HG03354 (cell line): Measurements from ENCODE around the gene CTSH.
A peak's percentile ranks its signal among the peaks of the same experiment; 100 is the strongest.
"Not testable (repeated sequence)": the region's sequence is repeated elsewhere in the genome, so short reads cannot be mapped to it uniquely, and the experiment has no call there.

ENCODE experiments used
- ATAC-seq: cut with Tn5 transposase; IDR thresholded peaks from one replicate; pipeline ENCODE4 v1.9.1; 2021; ENCODE audit warnings: mild to moderate bottlenecking; ENCODE audit not compliant: unreplicated experiment, poor library complexity, severe bottlenecking

The CTSH gene

DNA sequence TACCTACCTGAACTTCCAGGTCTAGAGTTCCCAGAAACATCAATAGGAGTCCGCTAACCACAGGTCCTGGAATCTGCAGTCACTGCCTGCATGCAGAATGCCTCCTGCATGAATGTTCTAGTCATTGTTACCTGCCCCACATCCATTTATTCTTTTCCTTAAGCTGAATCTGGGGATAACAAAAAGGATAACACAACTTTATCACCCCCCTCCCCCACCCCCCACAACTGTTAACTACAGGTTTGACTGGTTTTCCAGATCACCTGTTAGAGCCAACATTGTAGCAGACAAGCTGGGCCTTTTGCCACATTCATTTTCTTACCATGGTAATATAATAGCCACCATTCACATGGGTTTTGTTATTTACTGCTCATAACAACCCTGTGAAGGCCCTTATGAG lies 4.6 kb upstream of the CTSH start:
- no peak for ATAC-seq

- no peak for ATAC-seq
These were observed 2.7 kb upstream of the CTSH start for GRCh38 chr15:78947506-78947905.

- ATAC-seq, result no peak
These were observed 1.6 kb upstream of the CTSH start for GRCh38 chr15:78946493-78946892.

- peak; percentile 36 for ATAC-seq
These were observed 632 bp downstream of the CTSH start for GRCh38 chr15:78944202-78944625.

DNA sequence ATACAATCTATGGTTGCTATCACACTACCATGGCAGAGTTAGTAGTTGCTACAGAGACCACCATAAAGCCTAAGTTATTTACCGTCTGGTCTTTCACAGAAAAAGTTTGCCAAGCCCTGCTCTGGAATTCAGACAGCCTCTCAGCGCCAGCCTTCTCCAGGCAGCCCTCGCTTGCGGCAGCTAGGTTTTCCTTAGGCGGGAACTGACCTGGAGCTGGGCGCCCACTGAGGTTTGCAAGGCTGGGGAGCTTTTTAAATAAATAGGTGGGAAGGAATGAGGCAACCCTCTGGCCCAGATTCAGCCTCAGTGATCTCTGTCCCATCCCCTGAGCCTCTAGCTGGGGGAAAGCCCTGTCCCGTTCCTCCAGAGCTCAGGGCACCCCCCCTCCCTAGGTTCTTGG lies 1.2 kb downstream of the CTSH start:
- peak; percentile 3 for ATAC-seq

- ATAC-seq, result no peak
These were observed 2.1 kb downstream of the CTSH start for GRCh38 chr15:78942741-78943140.

DNA sequence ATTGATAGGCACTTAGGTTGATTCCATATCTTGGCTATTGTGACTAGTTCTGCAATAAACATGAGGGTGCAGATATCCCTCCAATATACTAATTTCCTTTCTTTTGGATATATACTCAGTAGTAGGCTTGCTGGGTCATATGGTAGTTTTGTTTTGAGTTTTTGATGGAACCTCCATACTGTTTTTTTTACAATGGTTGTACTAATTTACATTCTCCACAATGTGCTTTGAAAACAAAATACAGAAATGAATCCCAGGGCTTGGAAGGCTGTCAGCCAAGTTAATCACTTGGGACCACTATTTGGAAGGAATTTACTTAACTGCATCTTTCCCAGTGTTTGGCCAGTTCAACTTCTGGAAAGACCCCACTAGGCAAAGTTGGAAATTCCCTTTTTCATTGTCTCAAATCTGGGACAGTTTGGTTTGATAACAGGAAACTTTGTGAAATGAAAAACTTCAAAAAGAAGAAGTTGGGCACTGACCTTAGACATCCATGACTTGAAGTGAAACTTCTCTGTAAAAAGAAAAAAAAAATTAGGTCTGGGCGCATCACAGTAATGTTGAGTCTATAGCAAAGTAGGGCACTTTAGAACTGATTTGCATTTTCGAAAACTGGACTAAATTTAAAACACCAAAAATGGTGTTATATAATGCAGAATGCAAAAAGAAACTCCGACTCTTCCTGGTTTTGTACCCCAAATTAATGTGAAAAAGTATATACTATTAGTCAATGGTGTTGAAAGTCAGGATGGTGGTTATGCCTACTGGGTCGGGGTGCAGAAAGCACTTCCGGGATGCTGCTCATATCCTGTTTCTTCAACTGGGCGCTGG lies 6.0 kb downstream of the CTSH start:
- peak; percentile 60 for ATAC-seq

DNA sequence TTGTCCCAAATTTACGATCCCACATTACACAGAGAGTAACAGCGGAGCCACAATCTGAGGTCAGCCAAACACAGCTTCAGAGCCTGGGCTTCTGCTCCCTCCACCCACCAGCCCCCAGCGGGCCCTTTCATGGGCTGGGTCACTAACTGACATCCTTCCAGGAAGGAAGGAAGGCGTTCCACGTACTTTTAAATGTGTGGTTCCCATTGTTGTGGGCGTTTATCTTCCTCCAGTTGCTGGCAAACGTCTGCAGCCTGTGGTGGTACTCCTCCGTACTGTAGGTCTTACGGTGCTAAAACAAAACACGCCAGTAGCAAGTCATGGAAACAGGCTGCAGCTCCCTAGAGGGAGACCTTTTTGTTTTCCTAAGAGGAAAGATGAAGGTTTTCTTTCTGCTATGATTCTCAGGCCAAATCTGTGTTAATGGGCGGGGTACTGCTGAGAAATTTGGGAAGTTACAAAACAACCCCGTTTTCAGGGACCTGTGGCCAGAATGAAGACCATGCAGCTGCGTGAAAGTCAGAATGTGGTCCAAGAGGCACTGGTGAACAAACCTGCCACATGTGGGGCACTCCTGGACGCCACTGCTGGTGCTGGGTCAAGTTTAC lies 7.6 kb downstream of the CTSH start:
- no peak for ATAC-seq

- ATAC-seq, result no peak
These were observed 10.2 kb downstream of the CTSH start for GRCh38 chr15:78934655-78935023.

DNA sequence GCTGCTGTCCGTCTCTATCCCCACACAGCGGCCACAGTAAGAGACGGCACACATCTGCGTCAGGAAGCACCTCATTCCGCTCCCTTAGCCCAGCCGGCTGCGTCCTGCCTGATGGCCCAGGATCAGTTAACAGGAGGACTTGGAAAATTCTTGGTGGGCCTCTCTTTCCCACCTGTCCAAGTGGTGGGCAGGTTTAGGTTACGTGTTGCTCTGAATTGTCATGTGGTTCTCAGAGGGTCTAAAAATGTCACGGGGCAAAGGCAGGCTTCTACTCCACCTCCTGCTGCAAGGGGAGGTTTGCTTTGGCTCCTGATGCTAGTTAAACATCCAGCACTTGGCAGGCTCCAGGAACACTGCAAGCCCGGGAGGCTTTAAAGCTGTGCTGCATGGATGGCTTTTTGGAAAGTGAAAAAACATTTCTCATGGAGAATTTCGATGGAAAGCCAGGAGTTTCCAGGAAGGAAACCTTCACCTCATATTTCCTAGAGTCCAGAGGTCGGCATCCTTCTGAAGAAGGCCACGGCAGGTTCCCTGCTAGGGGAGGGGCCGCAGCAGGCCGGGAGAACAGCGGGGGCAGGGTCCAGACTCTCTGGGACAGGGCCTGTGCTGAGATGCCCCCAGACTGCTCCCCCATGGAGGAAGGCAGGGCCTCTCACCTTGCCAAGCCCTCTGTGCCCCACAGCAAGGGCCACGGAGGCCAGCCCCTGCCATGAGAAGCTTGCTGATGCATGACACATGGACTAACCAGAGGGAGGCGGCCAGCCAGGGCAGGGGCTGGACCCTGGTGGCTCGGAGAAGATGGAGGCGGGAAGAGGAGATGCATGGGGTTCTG lies 10.8 kb downstream of the CTSH start:
- no peak for ATAC-seq

DNA sequence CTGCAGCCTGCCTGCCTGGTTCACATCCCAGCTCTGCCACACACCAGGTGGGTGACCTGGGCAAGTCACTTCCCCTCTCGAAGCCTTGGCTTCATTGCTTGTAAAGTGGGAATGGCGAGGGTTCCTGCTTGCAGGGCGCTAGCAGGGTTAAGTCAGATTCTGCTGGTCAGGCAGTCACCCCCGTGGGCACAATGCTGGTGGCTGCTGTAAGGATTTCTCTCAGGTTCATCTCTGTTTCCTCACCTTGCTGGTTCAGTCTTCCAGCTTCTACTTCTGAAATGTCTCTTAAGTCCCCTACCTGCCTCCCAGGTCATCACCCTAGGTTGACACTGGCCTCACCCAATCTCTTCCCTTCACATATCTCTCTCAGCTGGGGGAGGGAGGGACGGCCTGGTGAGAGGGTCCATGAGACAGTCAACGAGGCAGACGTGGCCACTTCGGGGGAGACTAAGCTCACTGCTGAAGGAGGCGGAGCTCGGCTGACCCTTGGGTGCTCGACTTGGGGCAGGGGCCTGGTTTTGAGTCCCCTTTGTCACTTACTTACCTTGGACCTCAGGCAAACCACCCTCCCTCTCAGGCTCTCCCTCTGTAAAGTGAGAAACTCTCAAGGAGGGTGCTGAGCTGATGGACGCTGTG lies 11.5 kb downstream of the CTSH start:
- no peak for ATAC-seq

DNA sequence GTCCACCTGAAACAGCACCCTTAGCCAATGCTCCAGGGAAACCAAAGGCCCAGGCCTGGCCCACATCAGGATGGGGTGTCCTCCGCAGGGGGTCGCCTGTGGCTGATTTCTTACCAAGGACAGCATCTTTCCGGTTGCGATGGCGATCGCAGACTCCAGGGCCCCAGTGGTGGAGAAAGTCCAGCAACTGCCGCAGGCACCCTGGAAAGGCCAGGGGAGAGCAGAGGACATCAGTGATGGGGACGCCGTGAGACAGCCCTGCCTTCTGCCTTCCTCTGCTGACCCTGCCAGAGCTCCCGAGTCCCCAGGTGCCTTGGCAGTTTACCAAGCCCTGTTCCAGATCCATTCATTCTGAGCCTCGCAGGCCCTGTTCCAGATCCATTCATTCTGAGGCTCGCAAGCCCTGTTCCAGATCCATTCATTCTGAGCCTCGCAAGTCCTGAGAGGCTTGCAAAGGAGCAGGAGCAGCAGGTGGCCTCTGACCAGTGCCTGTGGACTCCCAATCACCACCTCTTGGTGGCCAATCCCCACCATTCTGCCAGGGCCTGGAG lies 12.5 kb downstream of the CTSH start:
- no peak for ATAC-seq

DNA sequence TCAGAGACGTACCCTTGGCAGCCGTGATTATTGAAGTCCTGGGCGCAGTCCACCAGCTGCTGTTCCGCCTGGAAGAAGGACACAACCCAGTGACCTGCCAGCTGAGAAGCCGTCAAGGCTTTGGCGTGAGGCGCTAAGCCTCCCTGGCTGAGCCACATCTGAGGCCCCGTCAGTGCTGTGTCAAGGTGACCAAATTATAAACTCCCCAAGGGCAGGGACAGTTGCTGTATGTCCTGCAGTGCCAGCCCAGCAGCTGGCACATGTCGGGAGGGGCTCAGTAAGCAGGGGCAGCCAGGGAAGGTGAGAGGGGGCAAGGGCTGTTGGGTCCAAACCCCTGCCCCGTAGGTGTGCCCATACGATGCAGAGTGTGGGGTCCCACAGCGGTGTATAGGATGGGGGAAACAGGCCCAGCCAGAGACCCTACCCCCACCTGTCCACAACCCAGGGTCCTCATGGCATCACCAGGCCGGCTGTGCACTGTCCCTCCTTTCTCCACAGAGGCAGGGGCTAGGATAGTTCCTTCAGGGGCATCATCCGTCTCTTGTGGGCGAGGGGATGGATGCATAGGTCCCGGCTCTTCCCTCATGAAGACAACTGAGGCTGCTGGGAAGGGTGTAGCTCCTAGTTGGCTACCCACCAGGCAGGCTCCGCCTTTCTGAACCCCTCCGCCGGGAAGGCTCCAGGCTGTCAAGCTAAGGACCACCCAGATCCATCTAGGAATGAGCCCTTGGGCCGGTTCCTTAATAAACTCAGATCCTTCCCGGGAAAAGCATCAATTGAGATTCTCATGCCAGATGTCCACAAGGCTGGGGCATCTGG lies 13.2 kb downstream of the CTSH start:
- ATAC-seq, result no peak

- ATAC-seq, result no peak
These were observed 14.1 kb downstream of the CTSH start for GRCh38 chr15:78930577-78931388.

GRCh38 chr15:78929536-78930264 lies 15.1 kb downstream of the CTSH start:
- no peak for ATAC-seq

- ATAC-seq, result no peak
These were observed 16.2 kb downstream of the CTSH start for GRCh38 chr15:78928616-78929093.

DNA sequence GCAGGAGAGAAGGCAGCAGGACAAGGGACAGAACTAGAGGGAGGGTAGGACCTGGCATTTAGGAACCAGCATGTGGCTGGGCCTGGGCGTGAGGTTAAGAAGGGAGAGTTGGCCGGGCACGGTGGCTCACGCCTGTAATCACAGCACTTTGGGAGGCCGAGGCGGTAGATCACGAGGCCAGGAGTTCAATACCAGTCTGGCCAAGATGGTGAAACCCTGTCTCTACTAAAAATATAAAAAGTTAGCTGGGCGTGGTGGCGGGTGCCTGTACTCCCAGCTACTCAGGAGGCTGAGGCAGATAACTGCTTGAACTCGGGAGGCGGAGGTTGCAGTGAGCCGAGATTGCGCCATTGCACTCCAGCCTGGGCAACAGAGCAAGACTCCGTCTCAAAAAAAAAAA lies 16.7 kb downstream of the CTSH start:
- ATAC-seq, result not testable (repeated sequence)
